ENCODE data around the gene SLC6A13. TPM values are rescaled to one million over a fixed set of nuclear protein-coding genes. Genes with fewer than 3 reads are reported as not detected.
A peak's percentile ranks its signal among the peaks of the same experiment; 100 is the strongest.
"Not testable (repeated sequence)": the region's sequence is repeated elsewhere in the genome, so short reads cannot be mapped to it uniquely, and the experiment has no call there.

Gene SLC6A13
- polyA plus RNA-seq, 3 donors: 39.9 to 64.9 (median 51.3) TPM

- DNase-seq (ENCODE audit: extremely low read depth in 1 of 11, low read depth in 9 of 11, low spot score in 4 of 11): no peak
These were observed 73.0 kb downstream of the SLC6A13 start for GRCh38 chr12:189622-189962.

- peak in 5 of 11 donors; percentile 50 to 76 (median 65) for DNase-seq (ENCODE audit: extremely low read depth in 1 of 11, low read depth in 9 of 11, low spot score in 4 of 11)
These were observed 73.6 kb downstream of the SLC6A13 start for GRCh38 chr12:188910-189621.

GRCh38 chr12:187986-188909 lies 74.4 kb downstream of the SLC6A13 start:
- DNase-seq (ENCODE audit: extremely low read depth in 1 of 11, low read depth in 9 of 11, low spot score in 4 of 11): not testable (repeated sequence)

- DNase-seq (ENCODE audit: extremely low read depth in 1 of 11, low read depth in 9 of 11, low spot score in 4 of 11): no peak
These were observed 76.5 kb downstream of the SLC6A13 start for GRCh38 chr12:186006-186625.

GRCh38 chr12:185576-185955 lies 77.1 kb downstream of the SLC6A13 start:
- no peak for DNase-seq (ENCODE audit: extremely low read depth in 1 of 11, low read depth in 9 of 11, low spot score in 4 of 11)

GRCh38 chr12:184811-185575 lies 77.6 kb downstream of the SLC6A13 start:
- DNase-seq (ENCODE audit: extremely low read depth in 1 of 11, low read depth in 9 of 11, low spot score in 4 of 11): no peak

- no peak for DNase-seq (ENCODE audit: extremely low read depth in 1 of 11, low read depth in 9 of 11, low spot score in 4 of 11)
These were observed 80.2 kb downstream of the SLC6A13 start for GRCh38 chr12:182381-182892.

GRCh38 chr12:181921-182320 lies 80.7 kb downstream of the SLC6A13 start:
- no peak for DNase-seq (ENCODE audit: extremely low read depth in 1 of 11, low read depth in 9 of 11, low spot score in 4 of 11)

GRCh38 chr12:180445-180844 lies 82.2 kb downstream of the SLC6A13 start:
- no peak for DNase-seq (ENCODE audit: extremely low read depth in 1 of 11, low read depth in 9 of 11, low spot score in 4 of 11)

- DNase-seq (ENCODE audit: extremely low read depth in 1 of 11, low read depth in 9 of 11, low spot score in 4 of 11): no peak
These were observed 82.8 kb downstream of the SLC6A13 start for GRCh38 chr12:179885-180284.

- DNase-seq (ENCODE audit: extremely low read depth in 1 of 11, low read depth in 9 of 11, low spot score in 4 of 11): no peak
These were observed 83.3 kb downstream of the SLC6A13 start for GRCh38 chr12:179131-179884.

- no peak for DNase-seq (ENCODE audit: extremely low read depth in 1 of 11, low read depth in 9 of 11, low spot score in 4 of 11)
These were observed 83.9 kb downstream of the SLC6A13 start for GRCh38 chr12:178829-179109.

- no peak for DNase-seq (ENCODE audit: extremely low read depth in 1 of 11, low read depth in 9 of 11, low spot score in 4 of 11)
These were observed 84.4 kb downstream of the SLC6A13 start for GRCh38 chr12:177980-178828.

GRCh38 chr12:177336-177979 lies 85.2 kb downstream of the SLC6A13 start:
- no peak for DNase-seq (ENCODE audit: extremely low read depth in 1 of 11, low read depth in 9 of 11, low spot score in 4 of 11)

- DNase-seq (ENCODE audit: extremely low read depth in 1 of 11, low read depth in 9 of 11, low spot score in 4 of 11): no peak
These were observed 86.1 kb downstream of the SLC6A13 start for GRCh38 chr12:176321-177181.

GRCh38 chr12:175759-176158 lies 86.9 kb downstream of the SLC6A13 start:
- DNase-seq (ENCODE audit: extremely low read depth in 1 of 11, low read depth in 9 of 11, low spot score in 4 of 11): no peak
